T-helper 2 cell treated with Interferon-gamma antibody and Interleukin-4, amounts not matched to agents 100 ng/mL and 5 ng/mL, for 36 hours (primary cell): Measurements from ENCODE around the gene ARHGEF12. TPM values are rescaled to one million over a fixed set of nuclear protein-coding genes. Genes with fewer than 3 reads are reported as not detected.

ENCODE experiments used
- intact Hi-C: fragments of 100-400 bp; cut with micrococcal nuclease; formaldehyde crosslinking; loops from one replicate; pipeline ENCODE4 v1.15.1; 2023
- total RNA-seq: library from RNA; stranded (reverse); gene quantifications from 2 replicates; pipeline ENCODE4 v1.2.3, GENCODE V29; 2022

Gene ARHGEF12
- total RNA-seq: 9.6 TPM in 2 replicates

- intact Hi-C loops: loop anchor here (1.0 to 10.0 kb wide), 3 partner anchors 8 to 175 kb away; partner anchors contain the start of gene GRIK4
Measured at GRCh38 chr11:120335908-120336640, at the start of gene ARHGEF12. ARHGEF12 (plus strand) TSS chr11:120336413; CDS start chr11:120337244, 831 bp downstream.

GRCh38 chr11:120288021-120288420 lies 48.2 kb upstream of the ARHGEF12 start:
- intact Hi-C loops: no loop called here

- intact Hi-C loops: no loop called here
Measured at GRCh38 chr11:120289426-120289825, 46.8 kb upstream of the ARHGEF12 start.

GRCh38 chr11:120290956-120291355 lies 45.3 kb upstream of the ARHGEF12 start:
- intact Hi-C loops: no loop called here

- intact Hi-C loops: no loop called here
Measured at GRCh38 chr11:120293038-120293800, 43.0 kb upstream of the ARHGEF12 start.

GRCh38 chr11:120294096-120294495 lies 42.1 kb upstream of the ARHGEF12 start:
- intact Hi-C loops: no loop called here

- intact Hi-C loops: no loop called here
Measured at GRCh38 chr11:120295099-120295498, 41.1 kb upstream of the ARHGEF12 start.

- intact Hi-C loops: no loop called here
Measured at GRCh38 chr11:120296554-120296953, 39.7 kb upstream of the ARHGEF12 start.

DNA sequence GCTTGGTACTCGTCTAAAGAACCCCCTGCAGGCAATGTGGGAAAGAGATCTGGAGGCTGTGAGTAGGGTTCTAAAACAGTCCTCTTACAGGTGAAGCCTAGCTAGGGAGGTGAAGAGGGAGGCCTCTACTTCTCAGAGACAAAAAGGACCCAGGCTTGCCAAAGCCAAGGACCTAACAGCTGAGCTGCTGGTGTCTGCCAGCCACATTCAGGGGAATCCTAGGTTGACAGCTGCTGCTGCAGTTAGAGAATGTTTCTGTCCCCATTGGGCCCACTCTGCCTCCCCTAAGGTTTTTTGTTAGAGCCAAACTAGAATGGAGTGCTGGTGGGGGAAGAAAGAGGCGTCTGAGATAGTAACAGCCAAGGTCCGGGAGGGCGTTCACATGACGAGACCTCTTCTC lies 37.8 kb upstream of the ARHGEF12 start:
- intact Hi-C loops: no loop called here

- intact Hi-C loops: no loop called here
Measured at GRCh38 chr11:120302001-120302805, 34.0 kb upstream of the ARHGEF12 start.

GRCh38 chr11:120303004-120303637 lies 33.1 kb upstream of the ARHGEF12 start:
- intact Hi-C loops: loop anchor here (1.0 kb wide), 2 partner anchors 68 to 131 kb away; no protein-coding TSS in a partner anchor

GRCh38 chr11:120304526-120304925 lies 31.7 kb upstream of the ARHGEF12 start:
- intact Hi-C loops: no loop called here

GRCh38 chr11:120305286-120305685 lies 30.9 kb upstream of the ARHGEF12 start:
- intact Hi-C loops: no loop called here

DNA sequence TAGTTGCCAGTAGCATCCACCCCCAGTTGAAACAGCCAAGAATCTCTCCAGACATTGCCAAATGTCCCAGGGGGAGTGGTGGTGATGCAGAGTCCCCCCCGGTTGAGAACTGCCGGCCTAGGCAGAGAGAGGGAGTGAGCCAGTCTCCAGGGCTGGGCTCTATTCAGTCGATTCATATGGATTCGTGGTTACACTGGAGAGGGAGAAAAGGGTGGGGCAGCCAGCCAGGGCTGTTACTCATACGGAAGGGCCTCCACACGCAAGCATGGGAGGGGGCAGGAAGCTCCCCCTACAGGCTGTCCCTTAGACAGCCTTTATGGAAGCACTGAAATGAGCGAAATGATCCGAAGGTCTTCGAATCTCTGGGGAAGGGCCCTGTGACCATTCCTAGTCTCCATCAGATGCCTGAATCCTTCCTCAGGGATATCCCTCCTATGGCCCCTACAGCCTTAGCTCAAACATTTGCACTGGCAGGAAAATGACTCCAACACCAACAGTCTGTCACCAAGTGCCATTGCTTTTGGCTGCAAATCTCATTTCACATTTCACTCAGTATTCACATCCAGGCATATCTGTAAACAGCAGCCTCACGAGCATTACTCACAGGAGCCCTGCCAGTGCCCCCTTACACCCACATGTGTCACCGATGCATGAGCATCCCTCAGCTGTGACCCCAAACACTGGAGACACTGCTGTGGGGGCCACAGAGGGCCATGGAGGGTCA lies 29.5 kb upstream of the ARHGEF12 start:
- intact Hi-C loops: no loop called here

GRCh38 chr11:120307476-120307875 lies 28.7 kb upstream of the ARHGEF12 start:
- intact Hi-C loops: no loop called here

DNA sequence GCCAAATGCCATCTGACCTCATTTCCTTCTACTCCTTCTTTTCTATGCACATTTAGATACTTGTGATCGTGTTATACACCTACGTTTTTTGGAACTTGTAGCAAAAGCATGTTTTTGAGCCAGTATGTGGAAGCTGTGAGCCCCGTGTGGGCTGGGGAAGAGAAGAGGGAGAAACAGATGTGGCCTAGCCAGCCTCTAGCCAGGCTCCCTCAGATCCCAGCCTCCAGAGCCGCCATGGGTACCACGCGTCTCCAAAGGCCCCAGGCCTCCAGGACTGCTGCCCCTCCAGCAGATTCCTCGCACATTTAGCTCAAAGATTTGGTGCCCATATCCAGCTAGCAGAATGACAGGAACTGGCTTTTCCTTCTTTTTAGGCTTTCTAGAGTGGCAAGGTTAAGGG lies 28.1 kb upstream of the ARHGEF12 start:
- intact Hi-C loops: no loop called here

- intact Hi-C loops: no loop called here
Measured at GRCh38 chr11:120310870-120311269, 25.3 kb upstream of the ARHGEF12 start.

- intact Hi-C loops: no loop called here
Measured at GRCh38 chr11:120314861-120315260, 21.4 kb upstream of the ARHGEF12 start.

DNA sequence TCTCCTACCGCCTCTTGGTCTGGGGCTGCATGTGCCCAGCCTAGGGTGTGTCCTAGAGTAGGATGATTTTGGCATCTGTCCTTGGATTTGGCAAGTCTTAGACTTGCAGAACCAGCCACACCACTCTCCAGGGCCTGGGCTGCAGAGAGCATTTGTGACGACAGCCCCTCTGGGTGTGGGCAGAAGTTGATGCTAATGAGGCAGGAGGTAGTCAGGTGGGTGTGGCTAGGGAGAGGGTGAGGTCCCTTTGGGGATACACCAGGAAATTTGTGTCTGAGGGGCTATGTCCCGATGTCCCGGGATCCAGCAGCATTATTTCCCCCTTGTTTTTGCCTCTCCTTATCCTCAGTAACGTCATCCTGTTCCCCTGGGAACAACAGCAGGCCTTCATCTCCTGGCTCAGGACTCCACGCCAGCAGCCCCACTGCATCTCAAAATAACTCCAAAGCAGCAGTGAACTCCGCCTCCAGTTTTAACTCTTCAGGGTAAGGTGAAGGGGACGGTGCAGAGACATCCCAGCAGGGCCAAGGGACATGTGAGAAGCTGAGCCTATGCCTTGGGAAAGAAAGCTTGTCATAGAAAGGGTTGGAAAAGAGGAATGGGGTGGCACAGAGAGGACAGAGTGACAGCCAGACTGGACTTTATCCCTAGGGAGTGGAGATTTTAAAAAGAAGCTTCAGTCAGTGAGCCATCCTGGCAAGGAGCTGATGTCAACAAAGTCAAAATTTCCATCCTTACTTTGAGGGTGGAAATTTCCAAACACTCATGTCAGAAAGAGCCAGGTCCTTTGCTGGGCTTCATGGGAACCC lies 19.1 kb upstream of the ARHGEF12 start:
- intact Hi-C loops: no loop called here
